ENCODE measurements around the gene CDRT15L2.
"Not testable (repeated sequence)": the region's sequence is repeated elsewhere in the genome, so short reads cannot be mapped to it uniquely, and the experiment has no call there.

CDRT15L2 gene

GRCh38 chr17:20583891-20584577 is 4.5 kb downstream of the CDRT15L2 start:
- not testable (repeated sequence) for DNase-seq

- not testable (repeated sequence) for DNase-seq
Observed at GRCh38 chr17:20588744-20589453, 9.4 kb downstream of the CDRT15L2 start.

- DNase-seq: not testable (repeated sequence)
Observed at GRCh38 chr17:20589454-20589810, 9.9 kb downstream of the CDRT15L2 start.

GRCh38 chr17:20591040-20591439 is 11.5 kb downstream of the CDRT15L2 start:
- not testable (repeated sequence) for DNase-seq

GRCh38 chr17:20605568-20605967 is 26.0 kb downstream of the CDRT15L2 start:
- DNase-seq: not testable (repeated sequence)

GRCh38 chr17:20609490-20609889 is 30.0 kb downstream of the CDRT15L2 start:
- DNase-seq: not testable (repeated sequence)

- no peak for DNase-seq
Observed at GRCh38 chr17:20611309-20611708, 31.8 kb downstream of the CDRT15L2 start.

- DNase-seq: no peak
Observed at GRCh38 chr17:20612635-20613034, 33.1 kb downstream of the CDRT15L2 start.

GRCh38 chr17:20613248-20613647 is 33.7 kb downstream of the CDRT15L2 start:
- no peak for DNase-seq

GRCh38 chr17:20613905-20614304 is 34.4 kb downstream of the CDRT15L2 start:
- no peak for DNase-seq

GRCh38 chr17:20615461-20615860 is 35.9 kb downstream of the CDRT15L2 start:
- DNase-seq: not testable (repeated sequence)

All from stimulated activated CD4-positive, alpha-beta T cell treated with anti-CD3 and anti-CD28 coated beads, Interleukin-4, amount 100 ng/mL, for 24 hours (primary cell).